Femur (tissue), 1 donor: ENCODE data around the gene JTB.
A peak's percentile ranks its signal among the peaks of the same experiment; 100 is the strongest.
"Not testable (repeated sequence)": the region's sequence is repeated elsewhere in the genome, so short reads cannot be mapped to it uniquely, and the experiment has no call there.

Source experiments
- DNase-seq: peaks from one replicate; pipeline ENCODE4 v3.0.0-alpha.2; 2017

The JTB gene

GRCh38 chr1:153977250-153978240 lies at the start of gene JTB:
Gene JTB (minus strand): TSS chr1:153977674. CDS start chr1:153977252, 422 bp downstream.
- peak; percentile 92 for DNase-seq

GRCh38 chr1:154019940-154020339 lies 42.5 kb upstream of the JTB start:
- no peak for DNase-seq

GRCh38 chr1:154019269-154019668 lies 41.8 kb upstream of the JTB start:
- DNase-seq, result no peak

- DNase-seq, result no peak
Observed at GRCh38 chr1:154014154-154014907, 36.9 kb upstream of the JTB start.

GRCh38 chr1:154012543-154012942 lies 35.1 kb upstream of the JTB start:
- not testable (repeated sequence) for DNase-seq

- DNase-seq, result no peak
Observed at GRCh38 chr1:154012129-154012528, 34.7 kb upstream of the JTB start.

- DNase-seq, result no peak
Observed at GRCh38 chr1:154006136-154006535, 28.7 kb upstream of the JTB start.

DNA sequence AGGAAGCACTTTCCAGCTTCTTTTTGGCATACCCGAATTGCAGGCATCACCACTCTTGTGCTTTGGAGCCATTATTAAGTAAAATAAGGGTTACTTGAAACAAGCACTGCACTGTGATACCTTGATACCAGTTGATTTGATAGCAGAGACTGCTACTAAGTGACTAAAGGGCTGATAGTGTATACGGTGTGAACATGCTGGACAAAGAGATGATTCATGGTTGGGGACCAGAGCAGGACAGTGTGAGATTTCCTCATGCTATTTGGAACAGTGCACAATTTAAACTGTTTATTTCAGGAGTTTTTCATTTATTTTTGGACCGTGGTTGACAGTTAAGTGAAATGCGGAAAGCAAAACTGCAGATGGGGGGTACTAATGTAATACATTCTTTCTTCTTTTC lies 22.9 kb upstream of the JTB start:
- no peak for DNase-seq

GRCh38 chr1:153996882-153997281 lies 19.4 kb upstream of the JTB start:
- not testable (repeated sequence) for DNase-seq

DNA sequence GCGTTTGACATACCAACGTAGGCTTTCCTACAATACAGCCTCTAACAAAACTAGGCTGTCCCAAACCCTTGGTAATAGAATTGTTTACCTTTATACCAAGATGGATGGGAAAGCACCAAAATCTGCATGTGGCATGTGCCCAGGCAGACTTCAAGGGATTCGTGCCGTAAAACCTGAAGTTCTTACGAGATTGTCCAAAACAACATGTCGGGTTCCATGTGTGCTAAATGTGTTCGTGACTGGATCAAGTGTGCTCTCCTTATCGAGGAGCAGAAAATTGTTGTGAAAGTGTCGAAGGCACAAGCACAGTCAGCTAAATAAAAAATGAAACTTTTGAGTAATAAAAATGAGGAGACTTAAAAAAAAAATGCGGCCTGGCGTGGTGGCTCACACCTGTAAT lies 18.2 kb upstream of the JTB start:
- DNase-seq, result no peak

GRCh38 chr1:153995202-153995601 lies 17.7 kb upstream of the JTB start:
- DNase-seq, result no peak

DNA sequence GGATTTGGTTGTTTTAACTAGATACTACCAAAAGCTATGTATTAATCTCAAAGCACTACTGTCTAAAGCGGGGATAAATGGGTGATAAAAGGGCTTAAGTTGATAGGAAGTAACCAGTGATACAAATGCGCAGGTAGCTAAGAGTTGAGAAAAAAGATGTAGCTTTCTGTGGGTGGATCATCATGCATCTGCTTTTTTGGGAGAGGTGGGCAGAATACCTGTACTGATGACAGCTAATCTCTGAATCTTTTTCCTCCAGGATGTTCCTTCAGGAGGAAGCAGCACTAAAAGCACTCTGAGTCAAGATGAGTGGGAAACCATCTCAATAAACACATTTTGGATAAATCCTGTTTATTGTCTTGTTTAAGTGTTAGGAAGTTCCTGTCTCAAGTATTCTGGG lies 14.3 kb upstream of the JTB start:
- DNase-seq, result no peak

DNA sequence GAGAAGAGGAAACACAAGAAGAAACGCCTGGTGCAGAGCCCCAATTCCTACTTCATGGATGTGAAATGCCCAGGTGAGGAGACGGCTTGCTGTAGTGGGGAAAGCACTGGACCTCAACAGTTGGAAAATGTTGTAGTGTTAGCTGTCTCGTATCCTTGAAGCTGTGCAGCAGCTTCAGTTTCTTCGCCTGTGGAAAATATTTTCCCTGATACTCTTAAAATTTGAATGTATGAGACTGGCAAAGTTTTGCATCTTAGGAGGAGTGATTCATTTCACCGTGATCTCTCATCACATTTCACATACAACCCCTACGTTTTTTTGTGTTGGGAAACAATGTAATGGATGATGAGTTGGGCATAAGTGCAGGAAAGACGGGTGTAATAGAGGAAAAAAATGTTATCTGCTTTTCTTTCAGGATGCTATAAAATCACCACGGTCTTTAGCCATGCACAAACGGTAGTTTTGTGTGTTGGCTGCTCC lies 13.7 kb upstream of the JTB start:
- DNase-seq, result no peak

GRCh38 chr1:153990468-153991150 lies 13.1 kb upstream of the JTB start, which contains the start of gene RPS27:
Gene RPS27 (plus strand): TSS chr1:153990762. CDS start chr1:153990797, 35 bp downstream.
- peak; percentile 96 for DNase-seq

GRCh38 chr1:153987621-153988020 lies 10.1 kb upstream of the JTB start:
- no peak for DNase-seq

DNA sequence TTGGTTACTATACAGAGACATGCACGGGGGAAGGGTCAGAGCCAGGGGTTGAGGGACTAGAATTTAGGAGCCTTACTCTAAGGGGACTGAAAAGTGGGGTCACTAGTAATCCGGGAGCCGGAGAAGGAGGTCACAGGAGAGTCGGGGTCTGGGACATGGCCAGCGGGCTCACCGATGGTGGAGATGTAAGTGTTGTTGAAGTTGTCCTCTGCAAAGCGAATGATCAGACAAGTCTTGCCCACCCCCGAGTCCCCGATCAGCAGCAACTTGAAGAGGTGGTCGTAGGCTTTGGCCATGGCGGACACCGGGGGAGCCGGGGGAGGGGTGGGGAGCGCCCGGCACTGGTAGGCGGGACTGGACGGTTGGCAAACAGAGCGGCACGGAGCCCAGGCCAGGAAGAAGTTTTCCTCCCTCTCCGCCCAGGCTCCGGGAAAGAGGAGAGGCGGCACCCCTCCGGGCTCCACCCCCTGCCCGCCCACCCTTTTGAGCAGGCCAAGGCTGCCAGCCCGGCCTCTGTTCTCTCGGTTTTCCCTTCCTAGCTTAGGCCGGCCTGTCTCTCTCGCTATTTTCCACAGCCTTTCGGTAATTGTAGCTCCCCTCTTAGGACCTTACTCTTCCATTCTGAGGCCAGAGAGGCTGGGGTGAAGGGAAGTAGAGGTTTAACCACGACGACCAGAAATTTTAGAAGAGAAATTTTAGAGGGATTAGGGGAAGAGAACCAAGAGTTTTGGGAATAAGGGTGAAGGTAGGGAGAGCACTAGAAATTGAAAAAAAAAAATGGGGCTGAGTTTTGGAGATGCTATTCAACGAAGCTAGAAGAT lies 8.7 kb upstream of the JTB start, which contains the start of gene RAB13:
Gene RAB13, minus strand, starts transcription at position 399 of the 821 bp plus-strand sequence. Its CDS starts 103 bp downstream, at position 296.
- DNase-seq, result peak; percentile 95

GRCh38 chr1:153985341-153985912 lies 8.0 kb upstream of the JTB start:
- DNase-seq, result peak; percentile 70

DNA sequence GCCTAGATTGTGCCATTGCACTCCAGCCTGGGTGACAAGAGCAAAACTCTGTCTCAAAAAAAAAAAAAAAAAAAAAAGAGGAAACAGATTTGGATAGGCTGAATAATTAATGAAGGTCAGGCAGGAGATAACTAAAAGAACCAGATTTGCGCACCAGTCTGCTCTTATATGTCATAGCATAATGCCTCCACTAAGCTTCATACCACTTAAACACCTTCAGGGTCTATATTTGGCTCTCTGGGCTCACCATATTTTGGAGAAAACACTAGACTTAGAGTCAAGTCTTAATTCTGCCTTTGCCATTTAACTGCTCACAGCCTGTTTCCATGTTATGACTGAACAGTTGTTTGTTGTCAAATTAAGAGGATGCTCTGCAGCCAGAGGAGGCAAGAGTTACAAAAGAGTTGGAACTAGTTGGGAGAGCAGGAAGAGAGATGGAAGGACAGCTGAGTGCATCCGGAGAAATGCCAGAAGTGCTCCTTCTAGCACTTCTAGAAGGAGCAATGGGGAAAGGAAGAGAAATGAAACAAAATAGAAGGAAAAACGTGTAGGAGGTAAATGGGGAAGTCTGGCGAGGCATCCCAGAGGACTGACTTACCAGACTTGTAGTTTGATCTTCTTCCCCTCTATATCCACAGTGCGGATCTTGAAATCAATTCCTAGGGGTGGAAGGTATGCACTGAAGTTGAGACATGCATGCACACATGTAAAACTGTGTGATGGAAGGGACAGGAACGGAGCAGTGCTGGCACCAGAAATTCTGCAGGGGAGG lies 6.8 kb upstream of the JTB start:
- no peak for DNase-seq

- DNase-seq, result not testable (repeated sequence)
Observed at GRCh38 chr1:153981735-153982134, 4.3 kb upstream of the JTB start.

DNA sequence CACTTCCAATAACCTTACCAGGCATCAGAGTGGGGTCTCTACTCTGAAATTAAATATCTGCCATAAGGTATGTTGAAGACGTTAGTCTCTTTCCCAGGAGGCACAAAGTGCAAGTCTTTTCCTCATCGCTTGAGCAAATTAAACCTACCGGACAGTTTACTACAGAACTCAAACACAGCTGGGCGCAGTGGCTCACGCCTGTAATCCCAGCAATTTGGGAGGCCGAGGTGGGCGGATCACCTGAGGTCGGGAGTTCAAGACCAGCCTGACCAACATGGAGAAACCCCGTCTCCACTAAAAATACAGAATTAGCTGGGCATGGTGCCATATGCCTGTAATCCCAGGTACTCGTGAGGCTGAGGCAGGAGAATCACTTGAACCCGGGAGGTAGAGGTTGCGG lies 1.6 kb upstream of the JTB start:
- not testable (repeated sequence) for DNase-seq
